Fibroblast of pulmonary artery (primary cell): ENCODE results near the gene STK17B.
"Not testable (repeated sequence)": the region's sequence is repeated elsewhere in the genome, so short reads cannot be mapped to it uniquely, and the experiment has no call there.

Experiments
- DNase-seq: peaks from one replicate; pipeline ENCODE4 v3.0.0-alpha.2; 2010; ENCODE audit warnings: low read depth
- H3K4me3 ChIP-seq: replicated peaks from 2 replicates; pipeline ENCODE4 v1.5.1; 2011; ENCODE audit warnings: low read depth, mild to moderate bottlenecking, control low read depth, low read length, moderate library complexity
- CTCF ChIP-seq: IDR thresholded peaks from 2 replicates; pipeline ENCODE4 v1.5.1; 2011; ENCODE audit warnings: mild to moderate bottlenecking, control low read depth, low read length, inconsistent platforms; ENCODE audit errors: missing control alignments

Gene STK17B

GRCh38 chr2:196200557-196200956, 29.2 kb upstream of the STK17B start:
- DNase-seq = no peak
- TF ChIP-seq CTCF = no peak
- H3K4me3 ChIP-seq = no peak overlapping the region

- H3K4me3 ChIP-seq = no peak overlapping the region
- no peak for DNase-seq
- TF ChIP-seq CTCF = no peak
These were observed 24.4 kb upstream of the STK17B start for GRCh38 chr2:196195758-196196157.

GRCh38 chr2:196195302-196195701, 23.9 kb upstream of the STK17B start:
- no peak overlapping the region for H3K4me3 ChIP-seq
- no peak for TF ChIP-seq CTCF
- DNase-seq = no peak

- no peak overlapping the region for H3K4me3 ChIP-seq
- TF ChIP-seq CTCF = no peak
- DNase-seq = no peak
These were observed 20.2 kb upstream of the STK17B start for GRCh38 chr2:196191541-196191940.

GRCh38 chr2:196187898-196188458, 16.6 kb upstream of the STK17B start:
- TF ChIP-seq CTCF = no peak
- no peak overlapping the region for H3K4me3 ChIP-seq
- no peak for DNase-seq

- not testable (repeated sequence) for H3K4me3 ChIP-seq, DNase-seq
These were observed 15.9 kb upstream of the STK17B start for GRCh38 chr2:196187175-196187700.

- DNase-seq = no peak
- no peak overlapping the region for H3K4me3 ChIP-seq
- no peak for TF ChIP-seq CTCF
These were observed 15.0 kb upstream of the STK17B start for GRCh38 chr2:196186266-196186980.
